ENCODE measurements around the gene IGF1. TPM values are rescaled to one million over a fixed set of nuclear protein-coding genes. Genes with fewer than 3 reads are reported as not detected.

IGF1 gene
- total RNA-seq, 2 experiments from 2014 or later = 1.1 to 2.5 TPM

GRCh38 chr12:102484017-102484416 lies 3.7 kb upstream of the IGF1 start:
- Mint-ChIP-seq H3K27ac (peak overlapping the region; percentile 80), H3K4me1 (peaks cover 35% of the 10 kb centered on the region), H3K4me3 (peak overlapping the region; percentile 43), H3K9me3 (ENCODE audit: low read depth) (peaks cover 3% of the 10 kb centered on the region), H3K36me3 (peaks cover 3% of the 10 kb centered on the region), H3K27me3 (no peaks in the 10 kb centered on the region)
- DNase-seq = no peak
- CTCF ChIA-PET = interaction anchor here (0.9 to 2.6 kb wide), 14 partner anchors 9 to 565 kb away, joined by 3 to 20 read pairs (median 6); no protein-coding TSS in a partner anchor
- ATAC-seq = no peak

- H3K9me3 Mint-ChIP-seq (ENCODE audit: low read depth) = peaks cover 3% of the 10 kb centered on the region
- peaks cover 3% of the 10 kb centered on the region for H3K36me3 Mint-ChIP-seq
- ATAC-seq (no peak), DNase-seq (no peak)
- peaks cover 35% of the 10 kb centered on the region for H3K4me1 Mint-ChIP-seq
- H3K4me3 Mint-ChIP-seq = no peak overlapping the region
- no peaks in the 10 kb centered on the region for H3K27me3 Mint-ChIP-seq
- peak overlapping the region; percentile 80 for H3K27ac Mint-ChIP-seq
- CTCF ChIA-PET = interaction anchor here (0.9 to 2.6 kb wide), 11 partner anchors 12 to 543 kb away, joined by 4 to 20 read pairs (median 6); no protein-coding TSS in a partner anchor
These were observed 3.1 kb upstream of the IGF1 start for GRCh38 chr12:102483466-102483865.

- H3K4me1 Mint-ChIP-seq = peaks cover 41% of the 10 kb centered on the region
- H3K36me3 Mint-ChIP-seq = peaks cover 3% of the 10 kb centered on the region
These were observed 1.5 kb upstream of the IGF1 start for GRCh38 chr12:102481705-102482425.

GRCh38 chr12:102479939-102480338 lies 424 bp downstream of the IGF1 start:
- ATAC-seq (no peak), DNase-seq (no peak)
- Mint-ChIP-seq H3K27ac (no peak overlapping the region), H3K4me1 (peaks cover 41% of the 10 kb centered on the region), H3K4me3 (no peak overlapping the region), H3K27me3 (no peaks in the 10 kb centered on the region), H3K36me3 (peaks cover 3% of the 10 kb centered on the region), H3K9me3 (ENCODE audit: low read depth) (peaks cover 3% of the 10 kb centered on the region)
- CTCF ChIA-PET = interaction anchor here (1.0 to 1.6 kb wide), 3 partner anchors 8 to 310 kb away, joined by 3 to 8 read pairs (median 3); no protein-coding TSS in a partner anchor

More at GRCh38 chr12:102481705-102482425, 1.5 kb upstream of the IGF1 start:
- ATAC-seq (no peak), DNase-seq (no peak)
- Mint-ChIP-seq H3K27ac (no peak overlapping the region), H3K4me3 (no peak overlapping the region), H3K9me3 (ENCODE audit: low read depth) (peaks cover 3% of the 10 kb centered on the region), H3K27me3 (no peaks in the 10 kb centered on the region)
- CTCF ChIA-PET = no interaction called here

GRCh38 chr12:102479099-102479885 lies 1.1 kb downstream of the IGF1 start:
- ATAC-seq = peak; percentile 57
- H3K9me3 Mint-ChIP-seq (ENCODE audit: low read depth) = peaks cover 3% of the 10 kb centered on the region
- no peak overlapping the region for H3K27ac Mint-ChIP-seq
- peaks cover 42% of the 10 kb centered on the region for H3K4me1 Mint-ChIP-seq
- CTCF ChIA-PET = interaction anchor here (1.2 to 1.6 kb wide), 2 partner anchors 57 to 309 kb away, joined by 3 to 8 read pairs; no protein-coding TSS in a partner anchor
- no peaks in the 10 kb centered on the region for H3K27me3 Mint-ChIP-seq
- peak; percentile 50 for DNase-seq
- H3K36me3 Mint-ChIP-seq = peaks cover 4% of the 10 kb centered on the region
- H3K4me3 Mint-ChIP-seq = no peak overlapping the region

- peak; percentile 85 for ATAC-seq
- H3K27ac Mint-ChIP-seq = no peak overlapping the region
- CTCF ChIA-PET = interaction anchor here (1.2 to 1.6 kb wide), 2 partner anchors 57 to 309 kb away, joined by 3 to 8 read pairs; no protein-coding TSS in a partner anchor
These were observed 1.8 kb downstream of the IGF1 start for GRCh38 chr12:102478405-102479098.

GRCh38 chr12:102475355-102475754 lies 5.0 kb downstream of the IGF1 start:
- ATAC-seq (no peak), DNase-seq (no peak)
- peaks cover 3% of the 10 kb centered on the region for H3K27me3 Mint-ChIP-seq
- no peak overlapping the region for H3K27ac Mint-ChIP-seq
- H3K4me3 Mint-ChIP-seq = no peak overlapping the region
- peaks cover 24% of the 10 kb centered on the region for H3K4me1 Mint-ChIP-seq
- no peaks in the 10 kb centered on the region for H3K9me3 Mint-ChIP-seq (ENCODE audit: low read depth)
- CTCF ChIA-PET = interaction anchor here (1.3 kb wide), 1 partner anchor 9 kb away, joined by 7 read pairs; no protein-coding TSS in a partner anchor
- peaks cover 1% of the 10 kb centered on the region for H3K36me3 Mint-ChIP-seq

More at GRCh38 chr12:102478405-102479098, 1.8 kb downstream of the IGF1 start:
- DNase-seq = peak; percentile 90
- no peaks in the 10 kb centered on the region for H3K27me3 Mint-ChIP-seq
- no peak overlapping the region for H3K4me3 Mint-ChIP-seq
- peaks cover 5% of the 10 kb centered on the region for H3K36me3 Mint-ChIP-seq
- peaks cover 3% of the 10 kb centered on the region for H3K9me3 Mint-ChIP-seq (ENCODE audit: low read depth)
- peaks cover 41% of the 10 kb centered on the region for H3K4me1 Mint-ChIP-seq

GRCh38 chr12:102474438-102475064 lies 5.8 kb downstream of the IGF1 start:
- Mint-ChIP-seq H3K27me3 (peaks cover 3% of the 10 kb centered on the region), H3K4me1 (peaks cover 24% of the 10 kb centered on the region), H3K9me3 (ENCODE audit: low read depth) (no peaks in the 10 kb centered on the region), H3K4me3 (no peak overlapping the region), H3K27ac (no peak overlapping the region), H3K36me3 (peaks cover 1% of the 10 kb centered on the region)
- CTCF ChIA-PET = interaction anchor here (1.3 kb wide), 1 partner anchor 10 kb away, joined by 7 read pairs; no protein-coding TSS in a partner anchor
- DNase-seq (peak; percentile 47), ATAC-seq (peak; percentile 63)

GRCh38 chr12:102472496-102472895 lies 7.9 kb downstream of the IGF1 start:
- Mint-ChIP-seq H3K4me3 (no peak overlapping the region), H3K9me3 (ENCODE audit: low read depth) (no peaks in the 10 kb centered on the region), H3K27me3 (peaks cover 11% of the 10 kb centered on the region), H3K27ac (no peak overlapping the region), H3K36me3 (peaks cover 1% of the 10 kb centered on the region), H3K4me1 (peaks cover 20% of the 10 kb centered on the region)
- DNase-seq = no peak
- ATAC-seq = no peak
- CTCF ChIA-PET = interaction anchor here (1.4 kb wide), 1 partner anchor 8 kb away, joined by 3 read pairs; the partner anchor contains the start of gene IGF1

- peaks cover 1% of the 10 kb centered on the region for H3K36me3 Mint-ChIP-seq
- CTCF ChIA-PET = interaction anchor here (1.4 kb wide), 2 partner anchors 9 to 12 kb away, joined by 3 to 5 read pairs; partner anchors contain the start of gene IGF1
- H3K4me3 Mint-ChIP-seq = no peak overlapping the region
- DNase-seq (no peak), ATAC-seq (no peak)
- peaks cover 18% of the 10 kb centered on the region for H3K4me1 Mint-ChIP-seq
- no peaks in the 10 kb centered on the region for H3K9me3 Mint-ChIP-seq (ENCODE audit: low read depth)
- H3K27ac Mint-ChIP-seq = no peak overlapping the region
- peaks cover 11% of the 10 kb centered on the region for H3K27me3 Mint-ChIP-seq
These were observed 8.8 kb downstream of the IGF1 start for GRCh38 chr12:102471556-102471955.

GRCh38 chr12:102470945-102471344 lies 9.4 kb downstream of the IGF1 start:
- Mint-ChIP-seq H3K27me3 (peaks cover 14% of the 10 kb centered on the region), H3K27ac (no peak overlapping the region), H3K4me1 (peaks cover 16% of the 10 kb centered on the region), H3K36me3 (peaks cover 1% of the 10 kb centered on the region), H3K9me3 (ENCODE audit: low read depth) (no peaks in the 10 kb centered on the region), H3K4me3 (no peak overlapping the region)
- DNase-seq = no peak
- CTCF ChIA-PET = interaction anchor here (1.4 kb wide), 2 partner anchors 9 to 13 kb away, joined by 3 to 5 read pairs; partner anchors contain the start of gene IGF1
- ATAC-seq = no peak

- CTCF ChIA-PET = interaction anchor here (2.4 kb wide), 1 partner anchor 16 kb away, joined by 7 read pairs; no protein-coding TSS in a partner anchor
- Mint-ChIP-seq H3K27me3 (peaks cover 21% of the 10 kb centered on the region), H3K36me3 (no peaks in the 10 kb centered on the region), H3K9me3 (ENCODE audit: low read depth) (no peaks in the 10 kb centered on the region), H3K4me3 (no peak overlapping the region), H3K4me1 (no peaks in the 10 kb centered on the region), H3K27ac (no peak overlapping the region)
- ATAC-seq (no peak), DNase-seq (no peak)
These were observed 12.0 kb downstream of the IGF1 start for GRCh38 chr12:102468261-102468915.
